ENCODE measurements around the gene CHD5.
A peak's percentile ranks its signal among the peaks of the same experiment; 100 is the strongest.

The CHD5 gene

DNA sequence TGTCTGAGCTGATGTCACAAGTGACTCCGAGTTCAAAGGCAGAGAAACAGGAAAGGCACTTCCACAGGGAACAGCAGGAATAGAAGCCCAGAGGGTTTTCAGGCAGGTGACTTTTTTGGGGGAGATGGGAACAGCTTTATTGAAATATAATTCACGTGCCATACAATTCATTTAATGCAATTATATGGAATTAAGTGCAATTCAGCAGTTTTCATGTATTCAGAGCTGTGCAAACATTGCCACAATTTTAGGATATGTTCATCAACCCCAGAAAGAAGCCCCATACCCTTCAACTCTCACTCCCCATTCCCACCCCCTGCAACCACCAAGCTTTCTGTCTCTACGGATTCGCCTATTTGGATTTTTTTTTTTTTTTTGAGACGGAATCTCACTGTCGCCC, 117.5 kb downstream of the CHD5 start:
- DNase-seq (ENCODE audit: low spot score): no peak

DNA sequence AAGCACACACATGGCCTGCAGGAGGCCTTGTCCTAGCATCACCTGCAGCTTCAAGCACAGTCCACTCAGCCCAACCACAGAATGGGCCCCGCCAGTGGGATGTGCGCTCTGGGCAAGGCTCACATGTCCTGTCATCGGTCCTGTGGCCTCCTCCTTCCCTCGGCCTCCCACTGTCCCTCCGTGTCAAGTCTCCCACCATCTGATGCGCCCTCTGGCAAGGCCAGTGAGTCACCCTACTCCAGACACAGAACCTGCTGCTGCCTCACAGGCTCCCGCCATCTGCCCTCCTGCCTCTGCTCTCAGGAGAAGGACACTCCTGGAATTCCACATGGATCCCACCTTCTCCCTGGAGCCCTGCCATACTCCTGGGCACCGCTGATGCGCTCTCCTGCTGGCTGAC, 120.3 kb downstream of the CHD5 start:
- no peak for DNase-seq (ENCODE audit: low spot score)

GRCh38 chr1:6057170-6057845, 122.8 kb downstream of the CHD5 start:
- DNase-seq (ENCODE audit: low spot score): no peak

DNA sequence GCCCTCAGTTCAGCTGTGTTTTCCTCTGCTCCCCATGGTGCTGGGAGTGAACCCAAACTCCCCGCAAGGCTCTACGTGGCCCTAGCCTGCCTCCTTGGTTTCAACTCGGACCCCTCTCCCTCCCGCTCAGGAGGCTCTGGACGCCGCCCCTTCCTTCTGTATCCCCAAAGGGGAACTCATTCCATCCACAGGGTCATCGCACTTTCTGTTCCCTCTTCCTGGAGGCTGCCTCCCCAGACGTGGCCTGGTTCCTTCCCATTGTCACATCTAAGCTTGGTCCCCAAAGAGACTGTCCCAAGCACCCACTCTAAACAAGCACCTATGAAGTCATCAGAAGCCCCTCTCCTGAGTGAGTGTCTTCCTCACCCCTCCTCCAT, 123.6 kb downstream of the CHD5 start:
- no peak for DNase-seq (ENCODE audit: low spot score)

GRCh38 chr1:6054596-6054995, 125.5 kb downstream of the CHD5 start:
- DNase-seq (ENCODE audit: low spot score): no peak

DNA sequence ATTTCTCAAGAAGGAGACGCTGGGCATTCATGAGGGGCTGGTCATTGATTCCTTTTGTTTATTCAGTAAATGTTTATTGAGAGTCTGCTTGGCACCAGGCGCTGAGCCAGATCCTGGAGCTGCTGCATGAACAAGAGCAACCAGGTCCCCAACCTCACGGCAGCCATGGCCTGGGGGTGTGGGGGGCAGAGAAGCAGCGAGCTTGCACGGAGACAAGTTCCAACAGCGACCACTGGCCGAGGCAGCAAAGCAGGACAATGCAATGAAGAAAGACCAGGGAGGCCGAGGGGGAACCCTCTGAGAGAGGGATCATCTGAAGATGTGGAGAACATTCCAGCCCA, 126.9 kb downstream of the CHD5 start:
- DNase-seq (ENCODE audit: low spot score): no peak

DNA sequence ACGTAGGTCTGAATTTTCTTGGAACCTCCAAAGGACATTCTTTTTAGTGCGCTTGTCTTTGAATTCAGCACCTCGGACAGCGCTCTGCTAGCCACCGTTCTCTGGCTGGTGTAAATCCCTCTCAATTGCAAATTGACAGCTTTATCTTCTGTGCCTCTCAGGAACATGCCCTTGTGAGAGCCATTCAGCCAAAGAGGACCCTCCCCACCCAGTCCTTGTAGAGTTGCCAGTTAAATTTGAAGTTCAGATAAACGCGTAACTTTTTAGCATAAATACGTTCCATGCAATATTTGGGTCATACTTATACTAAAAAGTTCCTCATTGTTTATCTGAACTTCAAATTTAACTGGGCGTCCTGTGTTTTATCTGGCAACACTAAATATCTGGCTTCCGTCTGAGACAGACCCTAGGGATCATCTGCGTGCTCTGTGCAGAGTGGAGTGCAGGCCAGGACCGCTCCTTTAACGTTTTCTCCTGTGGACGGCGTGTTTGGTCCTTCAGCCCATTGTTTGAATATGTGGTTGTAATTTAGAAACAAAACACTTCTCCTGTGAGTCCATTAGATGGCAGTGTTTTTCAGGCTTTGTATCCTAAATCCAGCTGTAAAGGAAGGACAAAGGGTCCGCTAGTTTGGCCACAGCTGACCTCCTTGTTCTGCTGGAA, 127.4 kb downstream of the CHD5 start:
- DNase-seq (ENCODE audit: low spot score): peak; percentile 65

Data from D341Med (cell line).